Measurements from ENCODE around the gene SLA2. TPM values are rescaled to one million over a fixed set of nuclear protein-coding genes. Genes with fewer than 3 reads are reported as not detected.
A peak's percentile ranks its signal among the peaks of the same experiment; 100 is the strongest.

The SLA2 gene
- total and polyA plus RNA-seq, 10 donors = 2.6 to 16.3 (median 8.3) TPM

- Histone ChIP-seq H3K27ac (no peak overlapping the region), H3K36me3 (peaks cover 0 to 43% (median 0%) of the 10 kb centered on the region in 6 donors), H3K4me3 (no peak overlapping the region), H3K9me3 (no peaks in the 10 kb centered on the region), H3K4me1 (peaks cover 9 to 39% (median 21%) of the 10 kb centered on the region in 6 donors), H3K27me3 (replicated peaks in 1 of 7) (no peaks in the 10 kb centered on the region)
- WGBS, 5 donors = 80 to 90% (median 85%) methylated on average over 6 to 9 of the region's 9 CpGs
- intact Hi-C loops (cut with DNase I; ENCODE audit: low total_unique reads) = no loop called here
- TF ChIP-seq CTCF (IDR thresholded peaks at IDR 0.05 in 8 of 11, conservative IDR thresholded peaks at IDR 0.05 in 3 of 11) (no peak), POLR2AphosphoS5 (IDR thresholded peaks at IDR 0.05) (no peak), POLR2A (IDR thresholded peaks at IDR 0.05) (no peak)
- DNase-seq = no peak
Measured at GRCh38 chr20:36633285-36633772, 12.7 kb downstream of the SLA2 start.

- DNase-seq = no peak
- Histone ChIP-seq H3K27ac (peak overlapping the region in 1 of 8 donors; percentile 11), H3K4me3 (no peak overlapping the region), H3K36me3 (peaks cover 0 to 38% (median 0%) of the 10 kb centered on the region in 6 donors), H3K9me3 (no peaks in the 10 kb centered on the region), H3K4me1 (peaks cover 9 to 40% (median 21%) of the 10 kb centered on the region in 6 donors), H3K27me3 (replicated peaks in 1 of 7) (no peaks in the 10 kb centered on the region)
- TF ChIP-seq POLR2A (IDR thresholded peaks at IDR 0.05) = no peak
- no peak for TF ChIP-seq POLR2AphosphoS5 (IDR thresholded peaks at IDR 0.05)
- no peak for TF ChIP-seq CTCF (IDR thresholded peaks at IDR 0.05 in 8 of 11, conservative IDR thresholded peaks at IDR 0.05 in 3 of 11)
- 86 to 90% (median 88%) methylated on average over 12 to 14 of the region's 14 CpGs for WGBS, 5 donors
- intact Hi-C loops (cut with DNase I; ENCODE audit: low total_unique reads) = no loop called here
Measured at GRCh38 chr20:36632487-36633284, 13.3 kb downstream of the SLA2 start.

- Histone ChIP-seq H3K4me1 (peaks cover 9 to 40% (median 21%) of the 10 kb centered on the region in 6 donors), H3K9me3 (no peaks in the 10 kb centered on the region), H3K27me3 (replicated peaks in 1 of 7) (no peaks in the 10 kb centered on the region), H3K27ac (peak overlapping the region in 1 of 8 donors; percentile 11), H3K4me3 (no peak overlapping the region), H3K36me3 (peaks cover 0 to 44% (median 0%) of the 10 kb centered on the region in 6 donors)
- intact Hi-C loops (cut with DNase I; ENCODE audit: low total_unique reads) = no loop called here
- TF ChIP-seq CTCF (IDR thresholded peaks at IDR 0.05 in 8 of 11, conservative IDR thresholded peaks at IDR 0.05 in 3 of 11) (no peak), POLR2A (IDR thresholded peaks at IDR 0.05) (no peak), POLR2AphosphoS5 (IDR thresholded peaks at IDR 0.05) (no peak)
- DNase-seq = no peak
- 83 to 92% (median 89%) methylated on average over 3 of the region's 3 CpGs for WGBS, 5 donors
Measured at GRCh38 chr20:36632147-36632486, 13.9 kb downstream of the SLA2 start.

GRCh38 chr20:36631646-36632045, 14.3 kb downstream of the SLA2 start:
- peaks cover 0 to 48% (median 0%) of the 10 kb centered on the region in 6 donors for H3K36me3 ChIP-seq
- DNase-seq = no peak
- no peak overlapping the region for H3K4me3 ChIP-seq
- intact Hi-C loops (cut with DNase I; ENCODE audit: low total_unique reads) = no loop called here
- 59 to 92% (median 74%) methylated on average over 6 of the region's 6 CpGs for WGBS, 5 donors
- TF ChIP-seq CTCF (IDR thresholded peaks at IDR 0.05 in 8 of 11, conservative IDR thresholded peaks at IDR 0.05 in 3 of 11) (no peak), POLR2A (IDR thresholded peaks at IDR 0.05) (no peak)
- peak overlapping the region in 2 of 8 donors; percentile 75 to 81 for H3K27ac ChIP-seq
- H3K9me3 ChIP-seq = no peaks in the 10 kb centered on the region
- no peaks in the 10 kb centered on the region for H3K27me3 ChIP-seq (replicated peaks in 1 of 7)
- H3K4me1 ChIP-seq = peaks cover 9 to 40% (median 21%) of the 10 kb centered on the region in 6 donors
